ENCODE measurements around the gene MED17.

MED17 gene

GRCh38 chr11:93817426-93818348, 33.6 kb downstream of the MED17 start:
- DNase-seq = peak; percentile 26

DNA sequence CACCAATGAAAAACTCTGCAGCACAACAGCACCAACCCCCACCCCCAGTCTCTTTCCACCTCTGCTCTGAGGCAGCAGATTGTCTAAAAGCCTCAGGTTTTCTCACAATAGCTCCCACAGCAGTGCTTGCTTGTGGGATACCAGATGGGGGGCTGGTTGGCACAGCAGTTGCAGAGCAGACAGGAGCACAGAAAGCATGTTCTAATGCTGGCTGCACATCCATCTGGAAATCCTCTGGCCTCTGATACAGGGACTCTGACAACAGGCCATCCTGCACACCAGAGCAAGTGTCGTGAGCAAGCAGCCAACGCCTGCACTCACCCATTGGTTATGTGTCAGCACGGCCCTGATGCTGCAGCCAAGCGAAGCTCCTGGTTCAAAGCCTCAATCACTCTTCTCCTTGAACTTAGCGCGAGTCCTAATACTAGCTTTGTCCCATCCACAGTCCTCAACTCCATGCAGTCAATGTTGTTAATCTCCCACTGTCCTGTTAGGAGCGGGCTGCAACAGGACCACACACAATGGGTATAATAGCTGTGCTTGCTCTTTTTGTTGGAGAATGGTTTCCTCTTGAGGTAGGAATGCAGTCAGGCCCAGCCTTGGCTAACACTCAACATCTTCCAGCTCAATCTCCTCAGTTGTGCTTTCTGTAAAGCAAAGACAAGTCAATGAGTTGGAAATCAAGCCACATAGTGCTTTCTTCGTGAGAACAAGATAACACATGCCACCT, 36.0 kb downstream of the MED17 start:
- DNase-seq = no peak

DNA sequence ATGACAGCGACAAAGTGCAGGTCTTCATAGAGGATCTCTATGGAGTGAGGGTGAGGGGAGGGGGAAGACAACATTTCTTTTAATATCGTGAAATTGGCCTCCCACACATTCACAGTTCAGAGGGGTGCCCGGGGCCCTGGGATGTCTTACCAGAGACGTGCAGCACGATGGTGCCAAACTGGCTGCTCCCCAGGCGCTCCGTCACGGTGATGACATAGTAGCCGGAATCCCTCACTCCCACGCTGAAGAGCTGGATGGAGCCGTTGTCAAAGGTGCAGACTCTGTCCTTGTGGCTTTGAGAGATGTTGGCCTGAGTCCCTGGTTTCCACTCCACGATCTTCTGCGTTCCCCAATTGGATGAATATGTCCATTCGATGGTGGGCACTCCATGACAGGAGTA, 36.8 kb downstream of the MED17 start:
- no peak for DNase-seq

GRCh38 chr11:93821617-93822016, 37.5 kb downstream of the MED17 start:
- no peak for DNase-seq

GRCh38 chr11:93822359-93822758, 38.3 kb downstream of the MED17 start:
- peak; percentile 17 for DNase-seq

DNA sequence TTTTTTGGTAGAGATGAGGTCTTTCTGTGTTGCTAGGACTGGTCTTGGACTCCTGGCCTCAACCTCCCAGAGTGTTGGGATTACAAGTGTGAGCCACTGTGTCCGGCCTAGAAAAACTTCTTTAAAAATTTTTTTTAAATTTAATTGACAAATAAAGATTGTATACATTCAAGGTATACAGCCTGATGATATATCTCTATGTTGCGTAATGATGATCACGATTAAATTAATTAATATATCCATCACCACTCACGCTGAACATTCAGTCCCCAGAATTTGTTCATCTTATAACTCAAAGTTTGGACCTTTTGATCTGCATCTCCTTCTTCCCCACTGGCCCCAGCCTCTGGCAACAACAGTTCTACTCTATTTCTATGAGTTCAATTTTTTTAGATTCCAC, 39.1 kb downstream of the MED17 start:
- DNase-seq = no peak

DNA sequence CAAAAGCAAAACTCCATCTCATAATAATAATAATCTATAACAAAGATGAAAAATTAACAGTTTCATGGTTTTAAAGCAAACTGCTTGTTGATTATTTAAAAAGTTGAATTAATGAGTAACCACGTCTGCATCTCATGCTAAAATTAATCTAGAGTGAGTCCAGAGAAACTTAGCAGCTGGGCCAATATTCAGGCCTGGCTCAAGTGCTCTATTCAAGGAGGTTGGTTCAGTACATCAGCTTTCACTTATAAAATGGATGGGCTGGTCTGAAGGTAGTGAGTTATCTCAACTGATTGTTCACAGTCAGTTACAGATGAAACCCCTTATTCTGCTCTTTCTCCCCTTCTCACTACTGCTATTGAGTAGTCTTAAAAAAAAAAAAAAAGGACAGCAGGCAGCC, 43.3 kb downstream of the MED17 start:
- no peak for DNase-seq

GRCh38 chr11:93829598-93829997, 45.5 kb downstream of the MED17 start:
- DNase-seq = no peak

DNA sequence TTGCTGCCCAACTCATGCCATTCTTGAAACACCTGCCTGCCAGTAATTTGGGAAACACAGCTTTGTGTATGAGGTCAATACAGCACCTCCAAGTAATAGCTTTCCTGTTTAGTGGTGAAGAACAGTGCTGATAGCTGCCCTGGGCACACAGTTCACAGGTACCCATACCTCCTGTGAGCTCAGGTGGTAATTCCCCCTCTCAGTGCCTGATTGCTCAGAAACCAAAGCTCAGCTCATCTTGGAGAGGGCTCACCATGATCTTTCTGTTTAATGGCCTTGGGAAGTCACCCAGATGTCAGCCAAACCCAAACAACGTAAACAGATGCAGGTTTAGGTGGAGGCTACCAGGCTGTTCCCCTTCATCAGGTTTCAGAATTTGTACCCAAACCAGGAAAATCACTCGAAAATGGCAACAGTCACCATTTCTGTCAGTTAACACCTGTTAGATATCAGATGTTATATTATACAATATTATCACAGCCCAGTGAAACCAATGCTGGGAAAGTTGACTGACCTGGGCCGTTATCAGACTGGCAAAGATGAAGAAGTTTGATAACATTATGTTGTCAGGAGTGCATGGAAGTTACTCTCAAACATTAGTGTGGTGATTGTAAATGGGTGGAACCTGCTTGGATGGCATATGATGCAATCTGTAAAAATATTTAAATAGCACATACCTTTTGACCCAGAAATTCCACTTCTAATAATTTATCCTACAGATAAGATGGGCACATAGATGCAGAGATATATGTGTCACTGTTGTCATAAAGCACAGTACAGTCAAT, 47.5 kb downstream of the MED17 start:
- no peak for DNase-seq

GRCh38 chr11:93832780-93833179, 48.7 kb downstream of the MED17 start:
- DNase-seq = no peak

DNA sequence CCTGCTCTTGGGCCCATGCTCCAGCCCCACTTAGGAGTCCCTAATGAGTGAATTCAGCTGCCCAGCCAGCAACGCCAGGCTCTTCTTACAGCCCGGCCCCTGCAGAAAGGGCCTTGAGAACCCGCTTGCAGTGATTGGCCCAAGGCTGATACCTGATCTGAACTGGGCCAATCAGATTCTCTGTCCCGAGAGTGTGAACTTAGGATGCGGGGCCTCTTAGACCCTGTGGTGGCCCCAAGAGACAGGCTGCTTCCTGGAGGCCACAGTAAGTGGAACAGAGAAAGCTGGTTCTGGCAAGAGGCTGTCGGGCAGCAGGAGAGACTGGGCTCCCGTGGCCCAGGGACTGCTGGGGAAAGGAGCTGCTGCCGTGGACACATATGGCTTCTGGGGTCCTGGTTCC, 54.9 kb downstream of the MED17 start:
- no peak for DNase-seq

DNA sequence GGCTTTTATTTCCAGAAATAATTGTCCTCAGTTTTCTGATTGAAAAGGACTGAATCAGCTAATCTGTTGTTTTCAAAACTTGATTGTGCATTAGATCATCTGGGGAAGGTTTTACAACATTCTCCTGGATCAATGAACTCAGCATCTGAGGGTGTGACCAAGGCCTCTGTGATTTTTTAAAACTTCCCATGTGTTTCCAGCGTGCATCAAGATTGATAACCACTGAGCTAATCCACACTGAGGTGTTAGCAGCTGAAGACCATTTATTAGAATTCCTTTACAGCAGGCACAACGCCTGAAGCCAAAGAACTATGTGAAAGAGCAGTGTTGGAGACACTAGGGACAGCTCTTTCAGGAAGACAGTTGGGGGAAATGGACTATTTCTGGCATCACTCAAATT, 56.1 kb downstream of the MED17 start:
- no peak for DNase-seq

- no peak for DNase-seq
These were observed 56.9 kb downstream of the MED17 start for GRCh38 chr11:93840981-93841380.

- no peak for DNase-seq
These were observed 57.4 kb downstream of the MED17 start for GRCh38 chr11:93841446-93841845.

GRCh38 chr11:93842034-93842433, 58.0 kb downstream of the MED17 start:
- DNase-seq = no peak

GRCh38 chr11:93842461-93842860, 58.4 kb downstream of the MED17 start:
- peak; percentile 23 for DNase-seq

DNA sequence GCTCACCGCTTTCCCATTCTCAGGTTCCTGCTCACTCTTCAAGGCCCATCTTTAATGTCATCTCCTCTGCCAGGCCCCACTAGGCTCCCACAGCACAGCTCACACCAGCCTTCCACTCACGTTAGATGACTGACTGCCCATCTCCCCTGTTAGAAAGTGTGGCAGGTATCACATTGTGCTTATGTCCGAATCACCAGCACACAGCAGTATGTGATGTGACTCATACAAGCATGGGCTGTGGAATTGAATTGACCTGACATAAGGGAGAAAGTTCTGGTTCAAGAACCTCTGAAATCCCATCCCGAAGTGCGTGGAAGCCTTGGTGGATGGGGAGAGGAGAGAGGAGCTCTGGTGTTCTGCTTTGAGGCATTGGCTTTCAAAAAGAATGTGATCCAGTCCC, 59.8 kb downstream of the MED17 start:
- DNase-seq = no peak

GRCh38 chr11:93844568-93844967, 60.5 kb downstream of the MED17 start:
- no peak for DNase-seq

DNA sequence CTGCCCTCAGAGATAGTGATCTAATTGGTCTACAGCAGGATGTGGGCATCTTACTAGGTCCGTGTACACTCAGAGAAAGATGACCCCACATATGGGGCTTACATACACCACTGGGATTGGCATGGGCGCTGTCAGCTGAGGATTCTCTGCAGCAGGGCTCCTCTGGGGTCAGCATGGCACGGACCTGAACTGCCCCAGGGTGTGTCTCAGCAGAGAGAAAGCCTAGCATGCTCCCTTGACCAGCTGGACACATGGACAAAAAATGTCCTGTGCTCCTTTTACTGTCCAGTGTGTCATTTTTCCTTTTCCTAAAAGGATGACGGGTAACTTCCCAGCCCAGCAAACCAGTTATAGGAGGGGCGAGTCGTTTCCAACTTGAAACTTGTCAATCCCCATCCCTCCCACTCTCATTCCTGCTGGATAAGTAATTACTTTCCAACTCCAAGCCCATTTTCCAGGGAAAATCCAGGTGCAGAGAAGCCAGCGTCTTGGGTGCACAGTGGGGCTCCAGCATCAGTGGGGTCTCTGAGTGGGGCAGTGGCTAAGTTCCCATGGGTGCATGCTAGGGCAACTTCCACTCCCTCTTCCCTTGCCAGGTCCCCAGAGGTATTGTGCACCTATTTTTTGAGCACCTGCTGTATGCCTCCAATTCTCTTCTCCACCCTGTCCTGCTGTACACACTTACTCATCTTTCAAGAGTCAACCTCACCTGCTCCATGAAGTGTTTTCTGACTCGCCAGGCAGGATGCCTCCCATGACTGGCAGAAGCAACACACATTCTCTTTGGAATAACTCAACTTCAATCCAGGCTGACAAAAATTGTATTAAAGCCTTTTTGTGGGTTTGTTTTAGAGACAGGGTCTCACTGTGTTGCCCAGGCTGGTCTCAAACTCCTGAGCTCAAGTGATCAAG, 61.4 kb downstream of the MED17 start:
- peak; percentile 22 for DNase-seq

GRCh38 chr11:93846411-93846810, 62.3 kb downstream of the MED17 start:
- peak; percentile 77 for DNase-seq

DNA sequence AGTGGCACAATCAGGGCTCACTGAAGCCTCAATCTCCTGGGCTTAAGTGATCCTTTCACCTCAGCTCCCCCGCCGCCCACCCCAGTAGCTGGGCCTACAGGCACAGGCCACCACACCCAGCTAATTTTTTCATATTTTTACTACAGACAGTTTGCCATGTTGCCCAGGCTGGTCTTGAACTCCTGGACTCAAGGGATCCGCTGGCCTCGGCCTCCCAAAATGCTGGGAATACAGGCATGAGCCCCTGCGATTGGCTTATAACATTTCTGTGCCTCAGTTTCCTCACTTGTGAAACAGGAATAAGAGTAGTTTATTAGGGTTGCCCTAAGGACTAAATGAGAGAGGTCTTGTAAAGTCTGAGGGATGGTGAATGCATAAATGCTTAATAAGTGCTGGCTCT, 65.1 kb downstream of the MED17 start:
- no peak for DNase-seq
